ENCODE measurements around the gene CNN2. TPM values are rescaled to one million over a fixed set of nuclear protein-coding genes. Genes with fewer than 3 reads are reported as not detected.
A peak's percentile ranks its signal among the peaks of the same experiment; 100 is the strongest.

Gene CNN2
- total and polyA plus RNA-seq, 9 of the 15 experiments (the other 6 are each of a cell fraction or from before 2014, with no cell fraction given), result 12.1 to 174 (median 52.7) TPM

- TF ChIP-seq PTTG1 (tag; IDR thresholded peaks at IDR 0.05; ENCODE audit: low read depth), result no peak
- TF ChIP-seq FOSL1 (tag; conservative IDR thresholded peaks at IDR 0.05), result no peak
- no peak for TF ChIP-seq AFF4 (CRISPR knock-in tag; IDR thresholded peaks at IDR 0.05)
- TF ChIP-seq EHMT2 (IDR thresholded peaks at IDR 0.05), result no peak
- TF ChIP-seq SMARCB1 (IDR thresholded peaks at IDR 0.05; ENCODE audit: insufficient read length, low read depth), result no peak
- TF ChIP-seq JUND (IDR thresholded peaks at IDR 0.05; ENCODE audit: borderline replicate concordance, low read depth, low read length), result no peak
- 0 out of 3 replicates have a peak, but pooled peaks have one; percentile 25 for TF ChIP-seq JUND (tag; IDR thresholded peaks at IDR 0.05; ENCODE audit: borderline replicate concordance, low read depth, low read length)
- no peak for TF ChIP-seq PBX2 (CRISPR knock-in tag; IDR thresholded peaks at IDR 0.05; ENCODE audit: low read depth)
- TF ChIP-seq PBX2 (tag; conservative IDR thresholded peaks at IDR 0.05; ENCODE audit: low read depth), result no peak
- no peak for TF ChIP-seq CEBPB (tag; IDR thresholded peaks at IDR 0.05)
Observed at GRCh38 chr19:1038978-1039645, 12.7 kb downstream of the CNN2 start (continued).
